GM12878 (cell line): Measurements from ENCODE around the gene IL36B. TPM values are rescaled to one million over a fixed set of nuclear protein-coding genes. Genes with fewer than 3 reads are reported as not detected.

Source experiments
- ATAC-seq: fragments of 200-7000 bp; cut with Tn5 transposase; 3 replicates; pipeline ENCODE4 v1.9.1; 2020; ENCODE audit warnings: mild to moderate bottlenecking, moderate library complexity
- BruUV-seq: library from RNA; stranded (reverse); fragments of 400-500 nt; replicated peaks from 2 replicates; lab custom pipeline; 2021; lab: Mats Ljungman, UMichigan
- CTCF ChIA-PET: fragments of 300-600 bp; sonication (Branson Sonifier 250); formaldehyde crosslinking; extraction: SDS; loops from one replicate; lab custom pipeline; 2021; ENCODE audit warnings: inconsistent platforms; lab: Yijun Ruan, JAX
- POLR2A ChIA-PET: fragments of 350-600 bp; formaldehyde crosslinking; extraction: SDS; loops from one replicate; lab custom pipeline; 2021; ENCODE audit warnings: inconsistent platforms; lab: Charles Lee
- RAD21 ChIA-PET: fragments of 300-600 bp; sonication (Branson Sonifier 250); formaldehyde crosslinking; loops from one replicate; lab custom pipeline; 2023; ENCODE audit warnings: antibody characterized with exemption; ENCODE audit not compliant: unreplicated experiment; lab: Charles Lee
- SMC1A ChIA-PET: fragments of 300-600 bp; sonication (Branson Sonifier 250); formaldehyde crosslinking; loops from one replicate; lab custom pipeline; 2023; ENCODE audit not compliant: unreplicated experiment, uncharacterized antibody; lab: Charles Lee
- DNase-seq: peaks from one replicate; pipeline ENCODE4 v3.0.0-alpha.2; 2011; ENCODE audit warnings: low read depth, low spot score
- FAIRE-seq: peaks from 3 replicates; lab custom pipeline; 2011; peaks lifted over from hg19 to GRCh38; lab: Jason Lieb, UNC
- H2AFZ ChIP-seq: 2 replicates; pipeline ENCODE4 v1.6.0; 2011; ENCODE audit warnings: low read depth, low read length, control low read depth; ENCODE audit not compliant: control insufficient read depth
- H3K27ac ChIP-seq: 2 replicates; pipeline ENCODE4 v1.5.1; 2011; ENCODE audit warnings: control low read depth; ENCODE audit not compliant: control insufficient read depth, insufficient read depth
- H3K27me3 ChIP-seq, 2 experiments: replicated peaks in 1 of 2; 2 replicates each; pipeline versions ENCODE4 v1.6.0 to v1.6.1; 2011; ENCODE audit warnings: low read length in 1 of 2; ENCODE audit not compliant: control insufficient read depth in 2 of 2, insufficient read depth in 2 of 2
- H3K36me3 ChIP-seq, 2 experiments: 2 replicates each; pipeline ENCODE4 v1.5.1; 2011; ENCODE audit warnings: low read length in 1 of 2; ENCODE audit not compliant: control insufficient read depth in 2 of 2, insufficient read depth in 2 of 2
- H3K4me1 ChIP-seq: 2 replicates; pipeline ENCODE4 v1.6.1; 2011; ENCODE audit warnings: mild to moderate bottlenecking, low read length, moderate library complexity, mixed read lengths; ENCODE audit not compliant: control insufficient read depth, insufficient read depth
- H3K4me2 ChIP-seq: 2 replicates; pipeline ENCODE4 v1.6.0; 2011; ENCODE audit warnings: control low read depth; ENCODE audit not compliant: control insufficient read depth, insufficient read depth
- H3K4me3 ChIP-seq: fragments of 200-600 bp; sonication (generic); 2 replicates; pipeline ENCODE4 v1.5.1; 2016
- H3K79me2 ChIP-seq: 2 replicates; pipeline ENCODE4 v1.6.0; 2011; ENCODE audit warnings: low read length; ENCODE audit not compliant: control insufficient read depth, insufficient read depth
- H3K9ac ChIP-seq: 2 replicates; pipeline ENCODE4 v1.8.0; 2011; ENCODE audit warnings: low read length, control low read depth, mixed read lengths; ENCODE audit not compliant: control insufficient read depth, insufficient read depth
- H3K9me3 ChIP-seq: replicated peaks from 3 replicates; pipeline ENCODE4 v1.5.1; 2011; ENCODE audit warnings: mild to moderate bottlenecking, low read length; ENCODE audit not compliant: control insufficient read depth, insufficient read depth
- H4K20me1 ChIP-seq: 2 replicates; pipeline ENCODE4 v1.6.0; 2011; ENCODE audit not compliant: control insufficient read depth, insufficient read depth
- ATF7 ChIP-seq: fragments of 450-650 bp; IDR thresholded peaks from 2 replicates; pipeline ENCODE4 v1.6.1; 2016; ENCODE audit warnings: low read depth, mild to moderate bottlenecking
- EZH2 ChIP-seq: IDR thresholded peaks from 2 replicates; pipeline ENCODE4 v1.6.1; 2012; ENCODE audit warnings: low read depth, mild to moderate bottlenecking, control low read depth, inconsistent platforms, low read length, borderline replicate concordance; ENCODE audit not compliant: control insufficient read depth
- KAT2A ChIP-seq: conservative IDR thresholded peaks from 2 replicates; pipeline ENCODE4 v1.6.1; 2011; ENCODE audit warnings: low read depth, low read length; ENCODE audit not compliant: control insufficient read depth
- KLF5 ChIP-seq: fragments of 450-650 bp; IDR thresholded peaks from 2 replicates; pipeline ENCODE4 v1.6.1; 2014; ENCODE audit warnings: mild to moderate bottlenecking; ENCODE audit not compliant: partially characterized antibody
- MEF2A ChIP-seq: IDR thresholded peaks from 2 replicates; pipeline ENCODE4 v1.6.1; 2011; ENCODE audit warnings: low read depth, mild to moderate bottlenecking, low read length, moderate library complexity; ENCODE audit not compliant: insufficient read depth
- SMAD1 ChIP-seq: fragments of 450-650 bp; IDR thresholded peaks from 2 replicates; pipeline ENCODE4 v1.6.1; 2018; ENCODE audit warnings: mild to moderate bottlenecking, low read depth; ENCODE audit not compliant: partially characterized antibody
- SUZ12 ChIP-seq: fragments of 200-600 bp; sonication (generic); IDR thresholded peaks from one replicate; pipeline ENCODE4 v1.6.1; 2018; ENCODE audit warnings: antibody characterized with exemption, mild to moderate bottlenecking; ENCODE audit not compliant: unreplicated experiment
- WGBS: methylation state at CpG from one replicate; pipeline ENCODE4 v1.1.6; 2016; ENCODE audit warnings: low lambda C conversion rate; ENCODE audit not compliant: insufficient replicate concordance, insufficient coverage; ENCODE audit errors: missing lambda C conversion rate; 5-methylcytosine and 5-hydroxymethylcytosine counted together
- in situ Hi-C: fragments of 300-500 bp; cut with MboI; formaldehyde crosslinking; loops from 9 replicates; pipeline ENCODE4 v1.14.3; 2018; ENCODE audit warnings: mixed read lengths
- intact Hi-C: fragments of 100-400 bp; cut with micrococcal nuclease; formaldehyde crosslinking; loops from one replicate; pipeline ENCODE4 v1.14.2; 2022; ENCODE audit not compliant: unreplicated experiment
- polyA plus RNA-seq, 11 experiments: library from polyadenylated mRNA; depleted of rRNA in 4 of 11; unstranded in 6 of 11; stranded (reverse) in 5 of 11; fragments of >200 nt; fragmentation: Nextera tagmentation in 4 of 11; fragmentation: Illumina TruSeq in 1 of 11; extraction: Ambion mirVana in 4 of 11; extraction: Trizol in 1 of 11; gene quantifications; 1 replicate in 1 of 11; 2 replicates in 10 of 11; pipeline versions ENCODE4 v1.2.1 to v1.2.3, GENCODE V29; 2011 to 2016; ENCODE audit warnings: inconsistent platforms in 2 of 11, missing spikeins in 2 of 11, low read depth in 1 of 11
- total RNA-seq, 4 experiments: library from RNA; depleted of rRNA in 3 of 4; stranded (reverse); fragments of >200 nt in 3 of 4; fragmentation: Illumina TruSeq in 1 of 4; extraction: Trizol in 1 of 4; gene quantifications; 2 replicates each; pipeline versions ENCODE4 v1.2.1 to v1.2.3, GENCODE V29; 2013 to 2021
- TF ChIP-seq, protein P1 (sequence below): fragments of 150-350 bp; IDR thresholded peaks from 2 replicates; pipeline ENCODE4 v1.6.1; 2014; ENCODE audit warnings: mild to moderate bottlenecking, low read depth, low read length

Gene IL36B
- total and polyA plus RNA-seq, 10 of the 15 experiments (the other 5 are each of a cell fraction or from before 2014, with no cell fraction given): not detected

DNA sequence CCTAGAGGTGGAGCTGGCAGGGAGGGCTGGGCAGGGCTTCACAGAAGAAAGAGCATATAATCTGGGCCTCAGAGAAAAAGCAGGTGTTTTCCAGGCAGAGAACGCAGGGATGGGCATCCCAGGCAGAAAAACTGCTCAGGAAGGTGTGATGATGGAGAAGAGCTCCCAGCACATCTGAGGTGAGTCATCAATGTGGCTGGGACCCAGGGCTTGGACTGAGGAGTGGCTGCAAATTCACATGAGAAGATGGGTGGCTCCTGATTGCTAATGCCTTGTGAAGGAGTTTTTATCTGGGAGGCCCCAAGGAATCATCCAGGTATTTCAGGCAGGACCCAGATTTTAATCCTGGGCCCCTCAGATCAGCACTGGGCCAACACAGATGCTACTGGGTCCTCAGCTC lies 25.3 kb upstream of the IL36B start:
- no peak overlapping the region for H3K9ac ChIP-seq

More for the DNA sequence above, 25.3 kb upstream of the IL36B start:
- no peaks in the 10 kb centered on the region for H3K79me2 ChIP-seq
- CTCF ChIA-PET: interaction anchor here (1.4 to 11.8 kb wide), 5 partner anchors 10 to 328 kb away, joined by 3 to 182 read pairs (median 5); partner anchors contain the start of gene IL1F10
- no peaks in the 10 kb centered on the region; a peak in 1 of 4 replicates for H3K27me3 ChIP-seq
- intact Hi-C loops (no loop called here), in situ Hi-C loops (no loop called here)
- H3K36me3 ChIP-seq: no peaks in the 10 kb centered on the region
- no TSS peak for BruUV-seq
- FAIRE-seq (no peak), DNase-seq (no peak), ATAC-seq (no peak)
- POLR2A ChIA-PET: interaction anchor here (0.6 kb wide), 1 partner anchor 22 kb away, joined by 4 read pairs; no protein-coding TSS in a partner anchor
- 0% methylated on average over 1 of the region's 1 CpG for WGBS
- no peaks in the 10 kb centered on the region for H3K4me1 ChIP-seq
- H2AFZ ChIP-seq: no peak overlapping the region
- SMC1A ChIA-PET: interaction anchor here (1.2 to 2.6 kb wide), 2 partner anchors 21 to 60 kb away, joined by 3 to 12 read pairs; no protein-coding TSS in a partner anchor
- H3K4me2 ChIP-seq: no peak overlapping the region
- TF ChIP-seq SUZ12: no peak
- no peak for TF ChIP-seq EZH2
- no peak for TF ChIP-seq KLF5
- TF ChIP-seq KAT2A: no peak
- no peak for TF ChIP-seq ATF7
- TF ChIP-seq SMAD1: no peak
- no peak for TF ChIP-seq MEF2A
- TF ChIP-seq, protein P1, sequence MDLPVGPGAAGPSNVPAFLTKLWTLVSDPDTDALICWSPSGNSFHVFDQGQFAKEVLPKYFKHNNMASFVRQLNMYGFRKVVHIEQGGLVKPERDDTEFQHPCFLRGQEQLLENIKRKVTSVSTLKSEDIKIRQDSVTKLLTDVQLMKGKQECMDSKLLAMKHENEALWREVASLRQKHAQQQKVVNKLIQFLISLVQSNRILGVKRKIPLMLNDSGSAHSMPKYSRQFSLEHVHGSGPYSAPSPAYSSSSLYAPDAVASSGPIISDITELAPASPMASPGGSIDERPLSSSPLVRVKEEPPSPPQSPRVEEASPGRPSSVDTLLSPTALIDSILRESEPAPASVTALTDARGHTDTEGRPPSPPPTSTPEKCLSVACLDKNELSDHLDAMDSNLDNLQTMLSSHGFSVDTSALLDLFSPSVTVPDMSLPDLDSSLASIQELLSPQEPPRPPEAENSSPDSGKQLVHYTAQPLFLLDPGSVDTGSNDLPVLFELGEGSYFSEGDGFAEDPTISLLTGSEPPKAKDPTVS: no peak
- H3K9me3 ChIP-seq: no peaks in the 10 kb centered on the region
- no peaks in the 10 kb centered on the region for H4K20me1 ChIP-seq
- no peak overlapping the region for H3K4me3 ChIP-seq
- RAD21 ChIA-PET: no interaction called here
- no peak overlapping the region for H3K27ac ChIP-seq
